Heart left ventricle (tissue), 13 donors: ENCODE data around the gene MAST4.

Experiments used
- CTCF ChIP-seq, 12 donors: fragments of 200-600 bp; sonication (generic) in 4 of 12; IDR thresholded peaks; one replicate each; pipeline versions ENCODE4 v1.5.0 to v1.8.0; 2018 to 2022; ENCODE audit warnings: antibody characterized with exemption in 12 of 12, mild to moderate bottlenecking in 5 of 12
- POLR2A ChIP-seq, 2 donors: fragments of 450-650 bp; IDR thresholded peaks; one replicate each; pipeline ENCODE4 v1.6.1; 2017; ENCODE audit warnings: antibody characterized with exemption in 2 of 2, mild to moderate bottlenecking in 2 of 2, moderate library complexity in 2 of 2
- donor health status: ischemic (EF 13 %, LVEDD 7.1; RV severe dilation, severe dysfunction).
- donor health status: DM: no; HTN: yes; CAD: no.
- donor health status: DM: no; HTN: no; CAD: no.
- donor health status: ischemic (EF 25% LVEDD 6.9; RV normal size, moderate dysfunction).
- donor health status: ischemic (EF 25% LVEDD 5.7; RV mildly dilated, moderate dysfunction).
- donor health status: ischemic (EF 35%, LVEDD 5.7; RV mildly dilated, moderate dysfunction).
- donor health status: nonischemic (EF 11% LVEDD 7.7; RV severe dilation, severe dysfunction).
- donor health status: DM: yes; HTN: yes; CAD: no.
- donor health status: PGD.
- donor health status: ischemic (EF 29% LVEDD 5.4; RV normal size, mild dysfunction).
- donor health status: nonischemic (EF 23%, LVEDD 6.1; RV moderate dilation, normal function).

GRCh38 chr5:66739951-66740350 is 143.8 kb downstream of the MAST4 start:
- TF ChIP-seq CTCF (IDR thresholded peaks at IDR 0.05) (no peak), POLR2A (IDR thresholded peaks at IDR 0.05) (no peak)
